ENCODE results near the gene PSIP1. TPM values are rescaled to one million over a fixed set of nuclear protein-coding genes. Genes with fewer than 3 reads are reported as not detected.
"Not testable (repeated sequence)": the region's sequence is repeated elsewhere in the genome, so short reads cannot be mapped to it uniquely, and the experiment has no call there.

Gene PSIP1
- total RNA-seq, 1 donor from 2014 or later: 402 TPM

GRCh38 chr9:15433661-15434060 is 77.1 kb downstream of the PSIP1 start:
- Histone ChIP-seq H3K4me3 (no peak overlapping the region), H3F3A (ENCODE audit: low read depth) (peaks cover 5% of the 10 kb centered on the region), H4K20me1 (ENCODE audit: low read depth) (peaks cover 16% of the 10 kb centered on the region), H3K36me3 (peaks cover 46% of the 10 kb centered on the region), H3K4me2 (no peak overlapping the region), H3K27ac (no peak overlapping the region), H3K4me1 (peaks cover 7% of the 10 kb centered on the region), H3K9ac (no peak overlapping the region), H3K27me3 (no peaks in the 10 kb centered on the region), H3K9me3 (ENCODE audit: low read depth) (no peaks in the 10 kb centered on the region), H2AFZ (replicated peaks) (no peak overlapping the region), H3K79me2 (ENCODE audit: low read depth) (peaks cover 97% of the 10 kb centered on the region)
- peaks cover 19% of the 10 kb centered on the region for H3K9me3 Mint-ChIP-seq
- no peak overlapping the region for H3K27ac Mint-ChIP-seq
- no peak for DNase-seq (ENCODE audit: low spot score)
- peaks cover 54% of the 10 kb centered on the region for H3K36me3 Mint-ChIP-seq
- H3K4me3 Mint-ChIP-seq: no peak overlapping the region
- no peaks in the 10 kb centered on the region for H3K27me3 Mint-ChIP-seq (ENCODE audit: insufficient read depth, low read depth)
- H3K4me1 Mint-ChIP-seq: peaks cover 5% of the 10 kb centered on the region
- TF ChIP-seq EZH2 (IDR thresholded peaks at IDR 0.05) (no peak), EZH2phosphoT487 (IDR thresholded peaks at IDR 0.05) (no peak)
- TF ChIP-seq, protein P1, sequence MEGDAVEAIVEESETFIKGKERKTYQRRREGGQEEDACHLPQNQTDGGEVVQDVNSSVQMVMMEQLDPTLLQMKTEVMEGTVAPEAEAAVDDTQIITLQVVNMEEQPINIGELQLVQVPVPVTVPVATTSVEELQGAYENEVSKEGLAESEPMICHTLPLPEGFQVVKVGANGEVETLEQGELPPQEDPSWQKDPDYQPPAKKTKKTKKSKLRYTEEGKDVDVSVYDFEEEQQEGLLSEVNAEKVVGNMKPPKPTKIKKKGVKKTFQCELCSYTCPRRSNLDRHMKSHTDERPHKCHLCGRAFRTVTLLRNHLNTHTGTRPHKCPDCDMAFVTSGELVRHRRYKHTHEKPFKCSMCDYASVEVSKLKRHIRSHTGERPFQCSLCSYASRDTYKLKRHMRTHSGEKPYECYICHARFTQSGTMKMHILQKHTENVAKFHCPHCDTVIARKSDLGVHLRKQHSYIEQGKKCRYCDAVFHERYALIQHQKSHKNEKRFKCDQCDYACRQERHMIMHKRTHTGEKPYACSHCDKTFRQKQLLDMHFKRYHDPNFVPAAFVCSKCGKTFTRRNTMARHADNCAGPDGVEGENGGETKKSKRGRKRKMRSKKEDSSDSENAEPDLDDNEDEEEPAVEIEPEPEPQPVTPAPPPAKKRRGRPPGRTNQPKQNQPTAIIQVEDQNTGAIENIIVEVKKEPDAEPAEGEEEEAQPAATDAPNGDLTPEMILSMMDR (IDR thresholded peaks at IDR 0.05): no peak

DNA sequence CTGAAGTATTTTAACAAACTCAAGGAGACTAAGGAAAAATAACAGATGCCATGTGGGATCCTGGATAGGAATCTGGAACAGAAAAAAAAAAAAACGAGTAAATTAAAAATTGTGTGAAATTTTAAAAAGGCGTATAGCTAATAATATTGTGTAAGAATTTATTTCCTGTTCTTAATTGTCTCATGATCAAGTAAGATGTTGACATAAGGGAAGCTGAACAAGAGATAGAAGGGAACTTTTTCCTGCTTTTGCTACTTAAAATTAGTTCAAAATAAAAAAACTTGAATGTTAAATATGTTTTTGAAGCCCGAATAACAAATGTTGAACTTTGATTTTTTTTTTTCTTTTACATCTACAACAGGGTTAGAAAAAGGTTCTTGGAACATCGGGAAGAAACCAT is 77.6 kb downstream of the PSIP1 start:
- Mint-ChIP-seq H3K27me3 (ENCODE audit: insufficient read depth, low read depth) (no peaks in the 10 kb centered on the region), H3K36me3 (peaks cover 52% of the 10 kb centered on the region), H3K9me3 (peaks cover 14% of the 10 kb centered on the region), H3K4me1 (peaks cover 5% of the 10 kb centered on the region), H3K4me3 (no peak overlapping the region), H3K27ac (no peak overlapping the region)
- Histone ChIP-seq H3K27me3 (no peaks in the 10 kb centered on the region), H3K4me1 (peaks cover 7% of the 10 kb centered on the region), H3K4me2 (no peak overlapping the region), H3K4me3 (no peak overlapping the region), H3K9ac (no peak overlapping the region), H3K79me2 (ENCODE audit: low read depth) (peaks cover 97% of the 10 kb centered on the region), H3K9me3 (ENCODE audit: low read depth) (no peaks in the 10 kb centered on the region), H3K36me3 (peaks cover 42% of the 10 kb centered on the region), H2AFZ (replicated peaks) (no peak overlapping the region), H3K27ac (no peak overlapping the region), H3F3A (ENCODE audit: low read depth) (peaks cover 5% of the 10 kb centered on the region), H4K20me1 (ENCODE audit: low read depth) (peaks cover 16% of the 10 kb centered on the region)
- DNase-seq (ENCODE audit: low spot score): no peak
- no peak for TF ChIP-seq EZH2 (IDR thresholded peaks at IDR 0.05)
- TF ChIP-seq, protein P1 (IDR thresholded peaks at IDR 0.05): no peak
- no peak for TF ChIP-seq EZH2phosphoT487 (IDR thresholded peaks at IDR 0.05)

- Histone ChIP-seq H3K4me2 (peak overlapping the region; percentile 28), H3K79me2 (ENCODE audit: low read depth) (peaks cover 95% of the 10 kb centered on the region), H2AFZ (replicated peaks) (no peak overlapping the region), H3K4me1 (peaks cover 7% of the 10 kb centered on the region), H3K4me3 (no peak overlapping the region), H3F3A (ENCODE audit: low read depth) (peaks cover 5% of the 10 kb centered on the region), H3K9ac (no peak overlapping the region), H3K27ac (peak overlapping the region; percentile 47), H3K27me3 (no peaks in the 10 kb centered on the region), H3K9me3 (ENCODE audit: low read depth) (no peaks in the 10 kb centered on the region), H4K20me1 (ENCODE audit: low read depth) (peaks cover 16% of the 10 kb centered on the region), H3K36me3 (peaks cover 34% of the 10 kb centered on the region)
- Mint-ChIP-seq H3K36me3 (peaks cover 49% of the 10 kb centered on the region), H3K27ac (no peak overlapping the region), H3K27me3 (ENCODE audit: insufficient read depth, low read depth) (peaks cover 3% of the 10 kb centered on the region), H3K9me3 (peaks cover 2% of the 10 kb centered on the region), H3K4me3 (no peak overlapping the region), H3K4me1 (peaks cover 7% of the 10 kb centered on the region)
- DNase-seq (ENCODE audit: low spot score): peak; percentile 9
- TF ChIP-seq, protein P1 (IDR thresholded peaks at IDR 0.05): no peak
- TF ChIP-seq EZH2phosphoT487 (IDR thresholded peaks at IDR 0.05): no peak
- no peak for TF ChIP-seq EZH2 (IDR thresholded peaks at IDR 0.05)
Observed at GRCh38 chr9:15430920-15431844, 79.6 kb downstream of the PSIP1 start.

- not testable (repeated sequence) for DNase-seq (ENCODE audit: low spot score); H3K4me2 ChIP-seq; H3K27me3 Mint-ChIP-seq (ENCODE audit: insufficient read depth, low read depth); H3K4me3 Mint-ChIP-seq; H3K9me3 ChIP-seq (ENCODE audit: low read depth); H3K4me3 ChIP-seq; H3K27ac Mint-ChIP-seq; H3K27ac ChIP-seq; H3K9me3 Mint-ChIP-seq; H3K9ac ChIP-seq; H3K27me3 ChIP-seq; H3F3A ChIP-seq (ENCODE audit: low read depth); H2AFZ ChIP-seq (replicated peaks)
- peaks cover 13% of the 10 kb centered on the region for H3K4me1 ChIP-seq
- peaks cover 28% of the 10 kb centered on the region for H3K4me1 Mint-ChIP-seq
- peaks cover 16% of the 10 kb centered on the region for H3K36me3 ChIP-seq
- peaks cover 40% of the 10 kb centered on the region for H3K36me3 Mint-ChIP-seq
- H3K79me2 ChIP-seq (ENCODE audit: low read depth): peaks cover 98% of the 10 kb centered on the region
- peaks cover 31% of the 10 kb centered on the region for H4K20me1 ChIP-seq (ENCODE audit: low read depth)
Observed at GRCh38 chr9:15427702-15428101, 83.1 kb downstream of the PSIP1 start.
